Measurements from ENCODE around the gene HOXD12.

HOXD12 gene

GRCh38 chr2:176093898-176094249, 5.7 kb upstream of the HOXD12 start:
- no peak for FAIRE-seq

- FAIRE-seq, result no peak
Measured at GRCh38 chr2:176094349-176094748, 5.2 kb upstream of the HOXD12 start.

- no peak for FAIRE-seq
Measured at GRCh38 chr2:176095421-176095820, 4.2 kb upstream of the HOXD12 start.

- no peak for FAIRE-seq
Measured at GRCh38 chr2:176096243-176096985, 3.2 kb upstream of the HOXD12 start.

- no peak for FAIRE-seq
Measured at GRCh38 chr2:176096986-176097819, 2.4 kb upstream of the HOXD12 start.

GRCh38 chr2:176097820-176098365, 1.7 kb upstream of the HOXD12 start:
- FAIRE-seq, result no peak

GRCh38 chr2:176098366-176099158, 1.0 kb upstream of the HOXD12 start:
- no peak for FAIRE-seq

GRCh38 chr2:176099159-176099727, 352 bp upstream of the HOXD12 start:
- no peak for FAIRE-seq

GRCh38 chr2:176100547-176101140, 1.0 kb downstream of the HOXD12 start:
- FAIRE-seq, result no peak

GRCh38 chr2:176101216-176101830, 1.7 kb downstream of the HOXD12 start:
- FAIRE-seq, result no peak

GRCh38 chr2:176101842-176102241, 2.2 kb downstream of the HOXD12 start:
- FAIRE-seq, result no peak

- no peak for FAIRE-seq
Measured at GRCh38 chr2:176102309-176102866, 2.8 kb downstream of the HOXD12 start.

- FAIRE-seq, result no peak
Measured at GRCh38 chr2:176103194-176103593, 3.6 kb downstream of the HOXD12 start.

- FAIRE-seq, result no peak
Measured at GRCh38 chr2:176103742-176104315, 4.2 kb downstream of the HOXD12 start.

GRCh38 chr2:176104316-176105077, 4.9 kb downstream of the HOXD12 start:
- FAIRE-seq, result no peak

- FAIRE-seq, result no peak
Measured at GRCh38 chr2:176105078-176105729, 5.6 kb downstream of the HOXD12 start.

- no peak for FAIRE-seq
Measured at GRCh38 chr2:176105730-176106580, 6.4 kb downstream of the HOXD12 start.

- FAIRE-seq, result no peak
Measured at GRCh38 chr2:176106581-176107539, 7.3 kb downstream of the HOXD12 start, which contains the start of gene HOXD11. HOXD11 (plus strand) TSS chr2:176107280; CDS start chr2:176107356, 76 bp downstream.

Data from G401.6 (cell line).